ENCODE results near the gene MED1.

Gene MED1

DNA sequence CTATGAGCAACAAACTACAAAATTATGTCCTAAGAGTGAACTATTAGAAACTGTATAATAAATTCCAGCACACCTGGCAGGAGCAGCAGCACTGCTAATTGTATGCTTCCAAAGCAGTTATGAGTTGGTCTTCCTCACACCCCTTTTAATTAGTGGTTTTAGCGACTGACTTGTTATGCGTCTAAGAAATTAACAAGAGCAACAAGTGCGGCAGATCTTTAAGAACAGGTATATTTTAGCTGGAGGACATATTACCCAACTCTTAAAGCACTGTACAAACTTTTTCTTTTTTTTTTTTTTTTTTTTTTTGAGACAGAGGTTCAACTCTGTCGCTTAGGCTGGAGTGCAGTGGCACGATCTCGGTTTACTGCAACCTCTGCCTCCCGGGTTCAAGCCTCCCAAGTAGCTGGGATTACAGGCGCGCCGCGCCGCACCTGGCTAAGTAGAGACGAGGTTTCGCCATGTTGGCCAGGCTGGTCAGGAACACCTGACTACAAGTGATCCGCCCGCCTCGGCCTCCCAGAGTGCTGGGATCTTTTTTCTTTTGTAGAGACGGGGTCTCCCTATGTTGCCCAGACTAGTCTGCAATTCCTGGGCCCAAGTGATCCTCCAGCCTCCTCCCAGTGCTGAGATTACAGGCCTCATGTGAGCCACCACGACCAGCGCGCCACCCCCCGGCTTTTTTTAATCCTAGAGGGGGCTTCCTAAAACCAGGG, 48.0 kb downstream of the MED1 start:
- ATAC-seq (ENCODE audit: insufficient read depth, low read depth) (no peak), DNase-seq (no peak)
- H3K4me1 ChIP-seq (ENCODE audit: insufficient read depth, low read length): peaks cover 27% of the 10 kb centered on the region
- no peak overlapping the region for H2AFZ ChIP-seq (ENCODE audit: low read depth, low read length)
- no peak for TF ChIP-seq EZH2 (IDR thresholded peaks at IDR 0.05; ENCODE audit: borderline replicate concordance, low read depth, low read length, severe bottlenecking)
- TF ChIP-seq, protein P1, sequence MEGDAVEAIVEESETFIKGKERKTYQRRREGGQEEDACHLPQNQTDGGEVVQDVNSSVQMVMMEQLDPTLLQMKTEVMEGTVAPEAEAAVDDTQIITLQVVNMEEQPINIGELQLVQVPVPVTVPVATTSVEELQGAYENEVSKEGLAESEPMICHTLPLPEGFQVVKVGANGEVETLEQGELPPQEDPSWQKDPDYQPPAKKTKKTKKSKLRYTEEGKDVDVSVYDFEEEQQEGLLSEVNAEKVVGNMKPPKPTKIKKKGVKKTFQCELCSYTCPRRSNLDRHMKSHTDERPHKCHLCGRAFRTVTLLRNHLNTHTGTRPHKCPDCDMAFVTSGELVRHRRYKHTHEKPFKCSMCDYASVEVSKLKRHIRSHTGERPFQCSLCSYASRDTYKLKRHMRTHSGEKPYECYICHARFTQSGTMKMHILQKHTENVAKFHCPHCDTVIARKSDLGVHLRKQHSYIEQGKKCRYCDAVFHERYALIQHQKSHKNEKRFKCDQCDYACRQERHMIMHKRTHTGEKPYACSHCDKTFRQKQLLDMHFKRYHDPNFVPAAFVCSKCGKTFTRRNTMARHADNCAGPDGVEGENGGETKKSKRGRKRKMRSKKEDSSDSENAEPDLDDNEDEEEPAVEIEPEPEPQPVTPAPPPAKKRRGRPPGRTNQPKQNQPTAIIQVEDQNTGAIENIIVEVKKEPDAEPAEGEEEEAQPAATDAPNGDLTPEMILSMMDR (IDR thresholded peaks at IDR 0.05; ENCODE audit: borderline replicate concordance, extremely low read depth, low read length, poor library complexity, severe bottlenecking): no peak
- no peak overlapping the region for H3K27ac ChIP-seq (ENCODE audit: low read length)
- no peaks in the 10 kb centered on the region for H3K27me3 ChIP-seq (ENCODE audit: insufficient read depth, low read length, poor library complexity)
- peak overlapping the region; percentile 84; the same call in 1 of the 2 replicates for H3K9ac ChIP-seq (ENCODE audit: low read depth, low read length)
- H3K9me3 ChIP-seq (ENCODE audit: insufficient read depth, low read length, severe bottlenecking): no peaks in the 10 kb centered on the region
- H3K36me3 ChIP-seq (ENCODE audit: insufficient read depth, low read length): peaks cover 23% of the 10 kb centered on the region
- peaks cover 14% of the 10 kb centered on the region; the same call in 1 of the 2 replicates for H4K20me1 ChIP-seq (ENCODE audit: insufficient read depth, low read length)
- H3K4me2 ChIP-seq (ENCODE audit: insufficient read depth, low read length): peak overlapping the region; percentile 78
- peaks cover 32% of the 10 kb centered on the region for H3K79me2 ChIP-seq (ENCODE audit: insufficient read depth, low read length)
- H3K4me3 ChIP-seq (ENCODE audit: low read depth in 1 of 2, low read length in 2 of 2): peak overlapping the region in 1 of 2 experiments; percentile 100; a peak in 2 of 4 replicates

DNA sequence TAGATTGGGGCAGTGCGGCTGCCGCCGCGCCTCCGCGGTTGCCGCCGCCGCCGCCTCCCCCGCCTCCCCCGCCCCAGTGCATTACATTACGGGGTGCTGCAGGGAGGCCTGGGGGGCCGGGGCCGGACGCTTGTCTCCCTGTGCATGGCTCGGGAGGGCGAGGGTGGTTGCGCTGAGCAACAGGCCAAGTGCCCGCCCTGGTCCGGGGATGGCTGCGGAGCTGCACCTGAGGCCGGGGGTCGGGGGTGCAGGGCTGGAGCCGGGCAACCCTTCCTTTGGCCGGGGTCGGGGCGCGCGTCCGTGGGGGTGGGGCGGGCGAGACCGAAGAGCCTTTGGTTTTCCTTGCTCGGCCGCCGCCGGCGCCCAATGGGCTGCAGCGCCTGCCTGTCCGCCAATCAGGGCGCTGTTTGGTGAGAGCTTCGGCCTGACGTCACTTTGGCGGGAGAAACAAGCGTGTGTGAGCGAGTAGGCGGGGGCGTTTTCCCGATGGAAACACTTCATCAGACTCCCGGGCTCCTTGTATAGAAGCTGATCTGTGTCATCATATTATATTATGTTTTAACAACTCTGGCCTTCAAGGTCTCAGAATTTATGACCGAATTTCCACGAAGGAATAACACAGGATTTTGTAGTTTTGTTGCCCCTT, 48.7 kb downstream of the MED1 start:
- Histone ChIP-seq H4K20me1 (ENCODE audit: insufficient read depth, low read length) (peaks cover 14% of the 10 kb centered on the region; the same call in 1 of the 2 replicates), H3K79me2 (ENCODE audit: insufficient read depth, low read length) (peaks cover 34% of the 10 kb centered on the region), H3K27ac (ENCODE audit: low read length) (peak overlapping the region; percentile 81), H3K4me2 (ENCODE audit: insufficient read depth, low read length) (peak overlapping the region; percentile 78), H3K36me3 (ENCODE audit: insufficient read depth, low read length) (peaks cover 17% of the 10 kb centered on the region), H3K4me3 (ENCODE audit: low read depth in 1 of 2, low read length in 2 of 2) (peak overlapping the region; percentile 79 to 100), H3K9me3 (ENCODE audit: insufficient read depth, low read length, severe bottlenecking) (no peaks in the 10 kb centered on the region), H3K9ac (ENCODE audit: low read depth, low read length) (peak overlapping the region; percentile 84), H3K27me3 (ENCODE audit: insufficient read depth, low read length, poor library complexity) (no peaks in the 10 kb centered on the region), H2AFZ (ENCODE audit: low read depth, low read length) (peak overlapping the region; percentile 99), H3K4me1 (ENCODE audit: insufficient read depth, low read length) (peaks cover 27% of the 10 kb centered on the region)
- DNase-seq (peak; percentile 90), ATAC-seq (ENCODE audit: insufficient read depth, low read depth) (peak; percentile 78)
- no peak for TF ChIP-seq EZH2 (IDR thresholded peaks at IDR 0.05; ENCODE audit: borderline replicate concordance, low read depth, low read length, severe bottlenecking)
- TF ChIP-seq, protein P1 (IDR thresholded peaks at IDR 0.05; ENCODE audit: borderline replicate concordance, extremely low read depth, low read length, poor library complexity, severe bottlenecking): no peak

DNA sequence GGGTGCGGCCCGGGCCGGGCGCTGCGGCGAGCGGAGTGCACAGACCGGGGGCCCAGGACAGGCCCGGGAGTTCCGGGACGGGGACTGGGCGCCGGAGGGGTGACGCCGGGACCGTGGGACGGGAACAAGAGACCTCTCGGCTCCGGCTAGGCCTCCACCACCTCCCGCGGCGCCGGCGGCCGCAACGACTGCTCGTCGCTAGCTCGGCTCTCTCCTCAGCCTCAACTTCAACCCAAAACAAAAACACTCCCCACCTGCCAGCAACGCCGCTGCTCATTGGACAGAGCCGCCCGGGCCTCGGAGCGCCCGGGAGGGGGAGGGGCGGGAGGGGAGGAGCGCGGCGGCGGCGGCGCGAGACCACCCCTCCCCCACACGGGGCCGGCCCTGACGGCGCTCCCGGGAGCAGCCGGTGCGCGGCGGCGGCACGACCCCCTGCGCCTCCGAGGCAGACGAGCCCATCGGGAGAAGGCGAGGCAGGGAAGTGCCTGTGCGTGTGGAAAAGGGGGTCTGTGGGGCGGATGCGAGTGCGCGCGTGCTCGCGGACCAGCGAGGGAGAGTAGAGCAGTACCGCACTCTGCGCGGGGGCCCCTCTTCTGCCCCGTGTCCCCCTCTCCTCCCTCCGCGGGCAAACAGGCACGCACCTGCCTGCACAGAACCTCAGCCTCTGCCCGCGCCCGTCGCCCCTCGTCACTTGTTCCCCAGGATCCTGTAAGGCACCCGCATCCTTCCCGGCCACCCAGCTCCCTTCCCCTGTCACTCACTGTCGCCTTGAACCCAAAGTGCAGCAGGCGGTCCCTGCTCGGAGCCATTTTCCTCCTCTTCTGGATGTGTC, 49.4 kb downstream of the MED1 start, which contains the start of gene FBXL20:
TSS of gene FBXL20 (minus strand) at position 215 of the 832 bp plus-strand sequence. CDS start 224 bp downstream, outside the sequence.
- H3K9ac ChIP-seq (ENCODE audit: low read depth, low read length): peak within 1 kb of the TSS; percentile 84
- peaks cover 9% of the 10 kb centered on the region for H3K36me3 ChIP-seq (ENCODE audit: insufficient read depth, low read length)
- ATAC-seq (ENCODE audit: insufficient read depth, low read depth): peak; percentile 79
- peaks cover 27% of the 10 kb centered on the region for H3K4me1 ChIP-seq (ENCODE audit: insufficient read depth, low read length)
- H3K4me2 ChIP-seq (ENCODE audit: insufficient read depth, low read length): peak within 1 kb of the TSS; percentile 78
- H4K20me1 ChIP-seq (ENCODE audit: insufficient read depth, low read length): peaks cover 14% of the 10 kb centered on the region; the same call in 1 of the 2 replicates
- DNase-seq: peak; percentile 92
- peak within 1 kb of the TSS; percentile 81 for H3K27ac ChIP-seq (ENCODE audit: low read length)
- H2AFZ ChIP-seq (ENCODE audit: low read depth, low read length): peak within 1 kb of the TSS; percentile 99
- peaks cover 40% of the 10 kb centered on the region for H3K79me2 ChIP-seq (ENCODE audit: insufficient read depth, low read length)
- H3K4me3 ChIP-seq (ENCODE audit: low read depth in 1 of 2, low read length in 2 of 2): peak within 1 kb of the TSS; percentile 79 to 100
- no peaks in the 10 kb centered on the region for H3K9me3 ChIP-seq (ENCODE audit: insufficient read depth, low read length, severe bottlenecking)
- no peak for TF ChIP-seq EZH2 (IDR thresholded peaks at IDR 0.05; ENCODE audit: borderline replicate concordance, low read depth, low read length, severe bottlenecking)
- TF ChIP-seq, protein P1 (IDR thresholded peaks at IDR 0.05; ENCODE audit: borderline replicate concordance, extremely low read depth, low read length, poor library complexity, severe bottlenecking): no peak
- H3K27me3 ChIP-seq (ENCODE audit: insufficient read depth, low read length, poor library complexity): no peaks in the 10 kb centered on the region
